Activated CD8-positive, alpha-beta memory T cell treated with anti-CD3 and anti-CD28 coated beads for 1 hour (primary cell): Measurements from ENCODE around the gene AGBL1.

Source experiments
- DNase-seq, 2 donors: peaks; one replicate each; pipeline ENCODE4 v3.0.0-alpha.2; 2020; ENCODE audit warnings: low read depth in 1 of 2; ENCODE audit errors: extremely low read depth in 1 of 2

The AGBL1 gene

DNA sequence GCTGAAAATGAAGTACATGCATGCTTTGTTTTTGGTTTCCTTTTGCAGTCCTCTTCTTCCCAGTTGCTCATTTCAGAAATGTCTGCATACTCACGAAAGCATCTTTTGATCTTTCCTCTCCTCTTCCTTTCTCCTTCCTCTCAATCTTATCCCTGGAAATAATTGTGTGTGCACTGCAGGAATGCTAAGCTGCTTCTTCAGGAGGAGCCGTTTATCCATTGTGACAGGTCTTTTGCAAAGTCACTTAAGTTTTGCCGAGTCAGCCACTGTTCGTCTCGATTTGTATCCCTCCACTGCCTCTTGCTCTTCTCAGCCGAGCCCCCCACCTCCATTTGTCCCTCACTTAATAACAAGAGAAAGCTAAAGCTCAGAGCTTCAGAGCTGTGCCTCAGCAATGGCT lies 597.6 kb downstream of the AGBL1 start:
- DNase-seq: no peak

DNA sequence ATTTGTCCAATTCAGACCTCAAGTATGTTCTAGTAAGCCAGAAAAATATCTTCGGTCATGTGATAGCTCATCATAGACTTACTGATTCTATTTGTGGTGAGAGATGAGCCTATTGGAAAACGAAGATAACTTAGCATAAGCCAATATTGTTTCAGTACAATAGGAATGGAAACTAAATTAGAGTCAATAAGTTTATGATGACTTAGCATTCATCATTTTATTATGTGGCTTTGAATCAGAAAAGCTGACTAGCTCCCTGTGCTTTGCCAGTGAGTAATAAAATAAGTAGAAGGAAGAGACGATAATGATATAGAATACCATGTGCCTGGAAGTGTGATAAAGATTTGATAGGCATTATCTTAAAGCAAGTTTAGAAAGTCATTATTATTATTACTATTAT lies 605.6 kb downstream of the AGBL1 start:
- no peak for DNase-seq

DNA sequence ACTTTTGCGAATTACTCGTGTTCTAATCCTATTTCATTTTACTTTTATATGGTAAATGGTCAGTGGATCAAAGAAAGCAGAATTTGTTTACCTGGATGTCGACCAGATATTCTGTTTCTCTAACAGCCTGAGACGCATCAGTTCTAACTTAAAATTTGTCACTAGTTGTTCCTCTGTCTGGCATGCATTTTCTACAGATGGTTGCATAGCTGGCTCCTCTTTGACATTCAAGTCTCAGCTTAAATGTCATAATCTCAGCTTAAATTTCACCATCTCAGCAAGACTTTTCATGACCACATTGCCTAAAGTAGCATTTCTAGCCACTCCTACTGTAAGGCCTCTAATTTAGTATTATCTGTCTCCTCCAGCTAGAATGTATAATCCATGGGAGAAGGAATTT lies 609.3 kb downstream of the AGBL1 start:
- DNase-seq: no peak

DNA sequence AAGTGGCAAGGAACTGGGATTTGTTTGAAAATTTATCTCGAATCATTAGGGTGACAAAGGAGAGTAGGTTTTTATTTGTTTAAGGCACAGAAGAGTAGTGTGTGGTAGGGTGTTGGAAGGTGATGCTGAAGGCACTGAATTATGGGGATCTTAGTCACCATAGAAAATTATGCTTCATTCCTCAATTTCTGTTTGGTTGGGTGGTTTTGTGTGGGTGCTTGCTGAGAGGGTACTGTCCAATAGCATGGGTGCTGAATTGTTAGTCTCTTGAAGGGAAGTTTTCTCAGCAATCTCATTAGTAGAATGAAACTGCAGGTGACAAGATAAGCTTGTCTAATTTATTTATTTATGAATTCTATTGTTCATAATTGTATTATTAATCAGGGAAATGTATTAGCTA lies 610.9 kb downstream of the AGBL1 start:
- DNase-seq: no peak

DNA sequence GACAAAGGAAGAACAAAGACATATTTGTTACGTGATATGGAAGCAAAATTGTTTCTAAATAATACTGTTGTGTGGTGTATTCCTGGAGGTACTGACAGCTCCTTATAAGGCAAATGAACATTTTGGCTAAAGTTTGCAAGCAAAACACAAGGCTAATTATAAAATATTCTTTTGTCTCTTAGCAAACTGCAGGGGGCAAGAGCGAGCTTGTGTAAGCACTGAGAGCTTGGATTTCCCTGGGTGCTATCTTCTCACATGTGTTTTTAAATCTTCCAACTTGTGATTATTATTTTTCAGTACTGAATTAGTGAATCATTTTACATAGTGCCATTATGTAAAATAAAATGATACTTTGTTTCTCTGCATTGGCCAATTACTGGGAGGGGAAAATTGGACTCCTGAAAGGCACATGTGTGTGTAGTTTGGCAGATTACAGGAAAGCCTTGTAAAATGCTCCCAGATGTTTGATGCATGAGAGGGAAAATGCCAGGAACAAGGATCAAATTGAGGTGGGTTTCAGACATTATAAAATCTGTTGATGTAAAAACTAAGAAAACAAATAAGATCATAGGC lies 611.5 kb downstream of the AGBL1 start:
- DNase-seq: no peak

DNA sequence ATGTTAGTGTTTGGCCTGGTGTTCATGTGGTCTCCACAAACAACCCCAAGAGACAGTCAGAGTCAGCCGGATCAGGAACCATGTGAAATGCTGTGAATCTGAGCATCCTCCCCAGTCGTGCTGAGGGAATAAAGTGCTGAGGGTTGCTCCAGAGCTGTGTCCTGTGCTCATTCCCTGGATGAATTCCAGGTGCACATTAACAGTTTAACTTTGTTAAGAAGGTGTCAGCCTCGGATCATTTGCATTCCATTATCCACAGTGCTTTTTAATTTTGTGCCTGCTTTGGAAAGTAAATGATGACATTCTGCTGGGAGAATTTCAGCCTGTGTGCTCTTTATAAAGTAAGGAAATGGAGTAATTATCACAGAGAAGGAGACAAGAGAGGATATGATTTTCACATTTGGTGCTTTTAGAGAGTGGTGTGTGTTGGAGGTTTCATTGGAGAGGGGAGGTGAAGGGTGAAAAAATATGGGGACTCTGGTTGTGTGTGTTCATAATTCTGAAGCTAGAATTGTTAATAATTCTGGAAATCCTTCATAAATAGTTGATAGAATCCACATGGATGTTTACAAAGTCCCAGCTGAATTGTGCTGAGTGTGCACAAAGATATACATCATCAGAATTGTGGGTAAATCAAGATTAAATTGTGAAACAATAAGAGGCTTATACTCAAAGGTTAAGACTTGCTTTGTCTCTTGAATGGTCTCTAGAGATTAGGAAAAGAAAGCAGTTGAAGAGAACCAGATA lies 621.4 kb downstream of the AGBL1 start:
- DNase-seq: no peak

DNA sequence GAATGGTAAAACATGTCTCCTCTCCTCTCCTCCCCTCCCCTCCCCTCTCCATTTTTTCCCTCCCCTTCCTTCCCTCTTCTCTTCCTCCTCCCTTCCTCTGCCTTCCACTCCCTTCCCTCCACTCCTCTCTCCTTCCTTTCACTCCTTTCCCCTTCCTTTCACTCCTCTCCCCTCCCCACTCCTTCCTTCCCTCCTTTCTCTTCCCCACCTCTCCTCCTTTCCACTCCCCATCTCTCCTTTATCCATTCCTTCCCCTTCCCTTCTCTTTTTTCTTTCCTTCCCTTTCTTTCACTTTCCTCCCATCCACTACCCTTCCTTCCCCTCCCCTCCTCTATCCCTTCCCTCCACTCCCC lies 621.9 kb downstream of the AGBL1 start:
- no peak for DNase-seq

DNA sequence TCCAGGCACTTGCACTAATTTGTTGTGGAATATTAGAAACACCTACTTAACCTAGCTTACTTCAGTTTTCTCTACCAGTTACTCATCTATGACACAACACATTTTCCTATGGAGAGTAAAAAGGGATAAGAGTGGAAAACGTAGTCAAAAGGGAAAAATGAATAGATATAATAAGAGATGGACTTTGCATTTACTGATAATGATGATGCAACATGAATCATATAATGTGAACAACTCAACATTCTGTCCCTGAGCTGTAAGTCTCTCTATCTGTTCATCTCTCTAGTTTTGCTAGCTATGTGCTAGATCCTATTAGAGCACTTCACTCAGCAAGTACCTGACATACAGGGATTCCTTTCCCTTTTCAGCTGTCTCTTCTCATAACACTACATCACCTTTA lies 627.1 kb downstream of the AGBL1 start:
- DNase-seq: no peak

DNA sequence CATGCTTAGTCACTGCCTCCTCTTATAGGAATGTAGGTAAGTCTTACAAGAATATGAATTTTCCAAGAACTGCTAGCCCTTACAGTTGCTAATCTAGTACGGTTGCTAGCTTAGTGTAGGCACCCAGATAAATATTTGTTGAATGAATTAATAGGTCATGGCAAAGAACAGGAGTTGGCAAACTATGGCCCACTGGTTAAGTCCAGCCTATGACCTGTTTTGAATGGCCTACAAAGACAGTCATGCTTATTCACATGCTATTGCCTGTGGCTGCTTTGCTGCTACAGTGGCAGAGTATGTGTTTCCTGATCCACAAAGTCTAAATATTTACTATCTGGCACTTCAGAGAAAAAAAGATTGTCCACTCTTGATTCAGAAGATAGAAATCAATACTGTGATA lies 631.8 kb downstream of the AGBL1 start:
- DNase-seq: no peak

DNA sequence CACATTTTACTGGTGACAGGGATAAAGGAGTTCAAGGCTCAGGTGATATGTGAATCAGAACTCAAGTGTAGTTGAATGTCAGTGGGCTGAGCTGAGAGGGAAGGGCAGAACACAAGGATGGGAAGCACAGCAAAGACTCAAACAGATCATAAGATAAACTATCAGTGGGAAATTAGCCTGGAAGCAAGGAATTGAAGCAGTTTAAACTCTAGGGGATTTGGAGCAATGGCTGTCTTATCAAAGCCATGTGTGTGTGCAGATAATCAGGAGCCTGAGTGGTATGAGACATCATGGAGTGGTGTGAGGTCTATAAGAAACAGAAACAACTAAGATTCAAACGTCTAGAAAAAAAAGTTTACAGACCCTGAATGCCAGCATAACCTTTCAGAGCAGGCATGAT lies 634.6 kb downstream of the AGBL1 start:
- DNase-seq: no peak

DNA sequence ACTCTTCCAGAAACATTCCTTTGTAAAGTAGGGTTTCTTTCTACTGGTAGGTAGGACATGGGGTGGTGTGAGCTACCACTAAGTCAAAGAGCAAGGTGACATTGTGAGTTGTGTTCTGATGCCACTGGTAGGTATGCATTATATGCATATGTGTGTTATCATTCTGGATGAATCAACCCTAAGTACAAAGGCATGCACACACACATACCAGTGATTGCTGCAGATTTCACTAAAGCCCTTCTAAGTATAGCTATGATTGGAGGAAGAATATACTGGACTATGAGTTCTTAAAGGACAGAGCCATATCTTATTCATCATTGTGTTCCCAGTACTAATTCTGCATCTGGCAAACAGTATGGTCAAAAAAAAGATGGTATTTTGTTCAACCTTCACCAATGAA lies 646.0 kb downstream of the AGBL1 start:
- DNase-seq: no peak

DNA sequence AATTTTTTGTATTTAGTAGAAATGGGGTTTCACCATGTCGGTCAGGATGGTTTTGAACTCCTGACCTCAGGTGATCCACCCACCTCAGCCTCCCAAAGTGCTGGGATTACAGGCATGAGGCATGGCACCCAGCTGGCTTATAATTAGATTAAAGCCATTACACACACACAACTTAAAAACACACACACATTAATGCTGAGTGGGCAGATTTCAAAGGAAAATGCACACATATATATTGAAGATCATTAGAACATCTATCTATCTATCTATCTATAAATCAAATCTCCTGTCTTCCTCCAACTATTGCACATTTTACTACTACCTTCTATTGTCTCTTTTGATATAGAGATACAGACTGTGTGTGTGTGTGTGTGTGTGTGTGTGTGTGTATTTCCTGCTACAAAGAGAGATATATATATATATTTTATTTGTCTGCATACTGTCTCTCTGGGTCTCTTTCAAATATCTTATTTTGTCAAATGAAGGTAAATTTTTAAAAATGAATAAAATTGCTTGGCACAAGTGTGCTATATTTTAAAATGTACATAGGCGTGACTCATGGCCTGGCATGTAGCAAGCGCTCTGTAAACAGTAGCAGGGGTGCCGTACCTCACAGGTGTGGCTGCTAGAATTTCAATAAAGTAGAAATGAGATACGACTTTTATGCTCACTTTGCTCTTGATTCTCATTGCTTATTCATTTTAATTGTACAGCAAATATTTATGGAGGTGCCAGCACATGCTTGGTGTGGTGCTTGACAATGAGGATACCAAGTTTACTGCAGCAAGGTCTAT lies 655.8 kb downstream of the AGBL1 start:
- DNase-seq: no peak

DNA sequence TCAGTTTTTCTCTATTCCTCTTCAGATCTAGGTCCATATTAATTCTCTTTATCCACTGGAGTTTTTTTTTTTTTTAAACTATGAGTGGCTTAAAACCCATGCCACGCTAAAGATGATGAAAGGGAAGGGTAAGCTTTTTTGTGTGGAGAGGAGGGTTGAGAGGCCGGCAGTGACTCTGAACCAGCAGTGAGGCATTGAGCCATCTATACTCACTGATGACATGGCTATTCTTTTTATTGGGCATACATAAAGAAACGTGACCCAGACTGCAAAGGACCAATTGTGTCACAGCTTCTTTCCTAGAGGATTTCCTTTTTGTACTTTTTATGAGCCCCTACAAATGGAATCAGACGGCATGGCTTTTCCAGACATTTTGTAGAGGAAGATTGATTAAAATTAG lies 662.2 kb downstream of the AGBL1 start:
- DNase-seq: no peak

DNA sequence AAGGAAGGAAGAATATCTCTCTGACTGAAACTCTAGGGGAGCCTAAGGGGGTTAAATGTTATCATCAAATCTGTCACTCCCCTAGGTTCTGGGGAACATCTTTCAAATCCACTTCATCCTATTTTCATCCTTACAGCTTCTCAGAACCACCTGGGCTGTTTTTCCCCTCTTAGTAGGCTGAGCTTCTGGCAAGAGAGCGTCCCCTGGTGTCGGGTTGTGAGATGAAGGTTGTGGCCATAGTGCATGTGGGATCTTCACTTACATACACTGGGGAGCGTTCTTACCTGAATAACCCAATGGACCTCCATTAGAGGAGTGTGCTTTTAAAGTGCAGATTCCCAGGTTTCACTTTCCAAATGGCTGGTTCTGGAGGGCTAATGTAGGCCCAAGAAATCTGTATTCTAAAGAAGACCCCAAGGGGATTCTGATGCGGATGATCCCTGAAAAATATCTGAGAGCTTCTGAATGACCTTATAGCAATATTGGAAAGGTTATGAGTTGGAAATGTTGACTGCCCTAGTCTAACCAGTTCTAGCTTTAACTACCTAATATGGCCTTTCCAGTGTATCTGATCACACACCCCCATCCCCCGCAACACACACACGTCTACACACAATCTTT lies 663.7 kb downstream of the AGBL1 start:
- peak; percentile 1 to 37 for DNase-seq

DNA sequence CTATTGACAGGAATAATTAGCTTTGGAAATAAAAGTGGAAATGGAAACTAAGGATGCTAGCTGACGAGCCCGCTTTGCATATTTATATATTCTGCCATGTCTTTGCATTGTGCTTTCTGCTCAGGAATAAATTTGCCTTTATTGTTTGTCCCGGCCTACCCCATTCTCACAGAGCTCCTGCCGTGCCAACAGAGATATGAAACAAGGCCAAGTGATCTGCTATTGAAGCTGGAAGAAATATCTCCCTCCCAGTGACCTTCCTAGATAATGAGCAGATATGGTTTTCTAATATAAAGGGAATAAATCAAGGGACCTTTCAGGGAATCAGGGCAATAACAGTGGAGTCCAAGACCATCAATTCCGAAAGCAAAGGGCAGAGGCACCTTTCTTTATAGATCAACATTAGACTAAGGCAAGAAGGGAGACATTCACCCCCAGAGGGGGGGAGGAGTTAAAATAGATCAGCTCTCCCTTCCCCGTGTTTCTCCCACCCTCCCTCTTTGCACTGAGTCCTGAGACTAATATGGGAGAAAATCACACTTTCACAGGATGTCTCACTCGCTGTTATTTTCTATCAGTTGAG lies 664.6 kb downstream of the AGBL1 start:
- DNase-seq: no peak

DNA sequence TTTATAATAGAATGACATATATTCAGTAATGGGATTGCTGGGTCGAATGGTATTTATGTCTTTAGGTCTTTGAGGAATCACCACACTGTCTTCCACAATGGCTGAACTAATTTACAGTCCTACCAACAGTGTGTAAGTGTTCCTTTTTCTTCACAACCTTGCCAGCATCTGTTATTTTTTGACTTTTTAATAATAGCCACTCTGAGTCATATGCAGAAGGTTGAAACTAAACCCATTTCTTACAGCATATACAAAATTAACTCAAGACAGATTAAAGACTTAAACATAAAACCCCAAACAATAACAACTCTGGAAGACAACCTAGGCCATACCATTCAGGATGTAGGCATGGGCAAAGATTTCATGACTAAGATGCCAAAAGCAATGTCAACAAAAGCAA lies 671.4 kb downstream of the AGBL1 start:
- DNase-seq: no peak

DNA sequence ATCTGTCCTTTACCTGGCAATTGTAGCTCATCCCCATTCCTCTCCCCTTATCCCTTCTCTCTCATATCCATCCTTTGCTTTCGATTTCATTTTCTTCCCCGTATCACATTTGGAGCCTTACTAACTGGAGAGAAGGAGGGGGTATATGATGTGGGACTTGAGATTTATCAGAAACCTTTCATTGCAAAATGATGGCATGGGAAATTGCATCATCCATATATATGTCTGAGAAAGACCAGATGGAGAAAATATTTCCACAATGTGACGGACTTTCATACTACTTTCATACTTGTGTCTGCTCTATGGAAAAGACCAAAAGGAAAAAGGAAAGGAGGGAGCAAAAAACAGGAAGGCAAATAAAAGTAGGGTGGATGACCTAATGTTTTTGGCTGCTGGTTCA lies 675.2 kb downstream of the AGBL1 start:
- DNase-seq: no peak

DNA sequence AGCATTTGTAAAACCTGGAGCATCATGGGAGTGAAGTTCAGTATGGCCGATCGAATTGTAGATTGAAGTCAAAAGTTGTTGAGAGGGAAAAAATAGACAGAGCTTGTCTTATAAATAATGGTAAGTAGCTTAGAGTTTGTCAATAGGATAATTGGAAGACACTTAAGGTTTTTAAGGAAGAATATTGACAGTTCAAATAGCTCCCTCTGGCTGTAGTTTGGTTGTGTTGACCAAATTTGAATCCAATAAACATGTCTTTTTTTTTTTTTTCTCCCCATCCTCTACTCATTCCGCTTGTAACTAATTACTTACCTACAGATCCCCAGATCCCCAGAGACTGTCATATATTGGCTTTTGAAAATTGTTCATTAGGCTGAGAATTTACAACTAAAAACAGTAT lies 677.0 kb downstream of the AGBL1 start:
- DNase-seq: no peak

DNA sequence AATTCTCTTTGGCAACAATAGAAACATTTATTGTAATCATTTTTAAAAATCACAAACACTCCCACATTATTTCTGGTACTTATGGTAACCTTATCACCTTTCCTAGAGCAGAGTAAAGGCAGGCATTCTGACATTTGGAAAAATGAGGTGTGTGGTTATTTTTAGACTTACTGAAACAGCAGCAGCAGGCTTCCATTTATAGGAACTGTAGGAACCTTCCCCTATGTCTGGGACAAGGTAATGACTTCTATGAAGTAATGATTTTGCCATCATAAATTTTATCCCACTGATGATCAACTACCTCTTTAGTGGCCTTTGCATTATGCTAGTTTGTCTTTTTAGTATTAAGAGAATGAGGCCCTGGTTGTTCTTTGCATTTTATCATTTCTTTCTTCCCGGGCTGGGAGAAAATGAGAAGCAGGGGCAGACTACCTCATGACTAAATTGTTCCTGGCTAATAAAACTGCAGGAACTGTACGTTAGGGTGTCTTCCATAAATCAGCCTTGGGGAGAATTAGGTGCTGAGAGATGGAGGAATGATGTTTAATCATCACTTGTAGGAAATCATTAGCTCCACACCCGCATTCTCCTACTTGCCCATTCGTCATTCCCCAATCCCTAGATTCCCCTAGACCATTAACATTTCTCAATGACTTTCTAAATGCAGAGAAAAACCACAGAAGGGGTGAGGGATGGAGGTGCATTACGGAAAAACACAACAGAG lies 680.3 kb downstream of the AGBL1 start:
- DNase-seq: no peak

DNA sequence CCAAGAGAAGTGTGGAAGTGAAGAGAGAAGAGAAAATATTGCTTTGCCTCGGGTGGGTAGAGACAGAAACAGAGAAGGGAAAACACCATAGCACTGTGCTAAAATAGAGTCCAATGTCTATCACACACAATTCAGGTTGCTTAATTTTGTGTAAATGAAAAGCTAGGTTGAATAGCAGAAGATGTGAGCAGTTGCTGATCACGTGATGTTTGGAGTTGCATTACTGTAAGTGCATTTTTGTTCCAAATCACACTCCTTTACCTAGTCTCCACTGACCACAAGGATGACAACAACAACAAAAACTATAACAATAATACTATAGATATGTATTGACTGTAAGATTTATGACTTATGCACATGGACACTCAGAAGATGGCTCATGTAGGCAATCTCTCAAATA lies 683.2 kb downstream of the AGBL1 start:
- DNase-seq: no peak

DNA sequence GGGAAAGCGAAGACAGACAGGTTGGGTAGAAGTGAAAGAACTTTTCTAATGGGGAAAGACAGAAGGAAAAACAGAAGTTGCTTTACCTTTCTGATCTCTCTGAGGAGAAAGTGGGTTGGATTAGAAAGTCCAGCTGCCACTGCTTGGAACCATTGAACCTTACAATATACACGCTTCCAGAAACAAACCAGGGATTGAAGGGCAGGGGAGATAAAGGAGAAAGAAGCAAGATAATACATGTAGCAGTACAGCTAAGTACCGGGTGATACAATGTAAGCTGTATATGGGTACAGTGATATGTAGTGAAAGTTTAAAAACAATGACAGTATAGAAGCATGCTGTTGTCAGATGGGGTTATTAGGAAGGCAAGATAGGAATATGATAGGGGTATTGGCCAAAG lies 684.4 kb downstream of the AGBL1 start:
- DNase-seq: no peak
